ENCODE data around the gene SLC25A34. TPM values are rescaled to one million over a fixed set of nuclear protein-coding genes. Genes with fewer than 3 reads are reported as not detected.

The SLC25A34 gene
- total RNA-seq, 1 experiment from 2014 or later = 0.59 TPM

DNA sequence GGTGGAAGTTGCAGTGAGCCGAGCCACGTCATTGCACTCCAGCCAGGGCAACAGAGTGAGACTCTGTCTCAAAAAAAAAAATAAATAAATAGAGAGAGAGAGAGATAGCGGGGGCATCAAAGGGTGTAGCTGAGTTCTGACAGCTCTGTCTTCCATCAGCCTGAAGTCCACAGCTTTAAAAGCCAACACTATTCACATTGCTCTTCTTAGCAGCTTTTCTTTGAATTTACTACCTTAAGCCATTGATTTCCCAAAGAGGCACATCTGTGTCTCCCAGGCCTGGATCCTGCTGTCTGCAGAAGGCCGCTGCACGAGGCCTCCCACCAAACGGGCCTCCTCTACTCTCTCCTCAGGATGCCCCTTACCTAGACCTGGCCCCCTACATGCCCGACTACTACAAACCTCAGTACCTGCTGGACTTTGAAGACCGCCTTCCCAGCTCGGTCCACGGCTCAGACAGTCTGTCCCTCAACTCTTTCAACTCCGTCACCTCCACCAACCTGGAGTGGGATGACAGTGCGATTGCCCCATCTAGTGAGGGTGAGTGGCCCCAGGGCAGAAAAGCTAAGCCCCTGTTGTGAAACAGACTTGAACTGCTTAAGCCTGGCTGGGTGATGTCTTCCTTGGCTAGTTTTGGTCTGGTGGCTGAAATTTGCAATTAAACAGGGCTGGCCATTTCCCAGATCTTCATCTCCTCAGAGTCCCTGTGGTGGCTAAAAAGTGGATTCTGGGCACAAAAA, 16.5 kb upstream of the SLC25A34 start (continued):
- TF ChIP-seq JUND (IDR thresholded peaks at IDR 0.05) (no peak), POLR2A (IDR thresholded peaks at IDR 0.05; ENCODE audit: borderline replicate concordance, extremely low read depth, insufficient read depth, insufficient read length) (no peak), EZH2 (IDR thresholded peaks at IDR 0.05) (no peak), ATF3 (IDR thresholded peaks at IDR 0.05) (no peak), RAD21 (IDR thresholded peaks at IDR 0.05; ENCODE audit: low read depth) (no peak), FOSL1 (IDR thresholded peaks at IDR 0.05; ENCODE audit: low read depth) (no peak), ELF1 (IDR thresholded peaks at IDR 0.05; ENCODE audit: borderline replicate concordance, low read depth) (no peak)

GRCh38 chr1:15720861-15721260, 15.2 kb upstream of the SLC25A34 start:
- Histone ChIP-seq H4K20me1 (ENCODE audit: insufficient read depth) (no peaks in the 10 kb centered on the region), H3K9me2 (ENCODE audit: insufficient read depth) (no peaks in the 10 kb centered on the region), H3K79me2 (ENCODE audit: insufficient read depth, low read length) (no peaks in the 10 kb centered on the region), H3K4me2 (ENCODE audit: low read length) (no peak overlapping the region), H3K27ac (ENCODE audit: low read depth, low read length) (no peak overlapping the region), H3K36me3 (ENCODE audit: control insufficient read depth in 1 of 2, insufficient read depth in 2 of 2, low read length in 2 of 2) (peaks cover 0 to 3% of the 10 kb centered on the region in 2 experiments; a peak in 1 of 4 replicates), H3K4me3 (replicated peaks in 1 of 2; ENCODE audit: low read depth in 1 of 2, low read length in 2 of 2) (no peak overlapping the region), H3K4me1 (ENCODE audit: control insufficient read depth in 1 of 2, insufficient read depth in 2 of 2, low read length in 2 of 2) (no peaks in the 10 kb centered on the region), H3K9ac (ENCODE audit: low read length) (no peak overlapping the region), H3K27me3 (ENCODE audit: insufficient read depth, low read length) (no peaks in the 10 kb centered on the region), H2AFZ (ENCODE audit: low read depth, low read length, poor library complexity, severe bottlenecking) (no peak overlapping the region), H3K9me3 (ENCODE audit: control insufficient read depth in 1 of 2, insufficient read depth in 1 of 2, low read depth in 1 of 2, low read length in 2 of 2) (no peaks in the 10 kb centered on the region)
- BruUV-seq (replicated peaks) = no TSS peak
- ATAC-seq = no peak
- ChIA-PET POLR2A (no interaction called here), RAD21 (ENCODE audit: low non-redundant PET in 1 of 2, low total read pairs in 2 of 2, uncharacterized antibody in 2 of 2, unreplicated experiment in 2 of 2) (no interaction called here), CTCF (no interaction called here)
- DNase-seq (ENCODE audit: low read depth, low spot score) = no peak
- TF ChIP-seq EZH2phosphoT487 (IDR thresholded peaks at IDR 0.05; ENCODE audit: borderline replicate concordance) = no peak
- TF ChIP-seq FOSL1 (IDR thresholded peaks at IDR 0.05; ENCODE audit: low read depth) = no peak
- no peak for TF ChIP-seq ZNF274 (IDR thresholded peaks at IDR 0.05; ENCODE audit: low read depth, low read length)
- TF ChIP-seq POLR2AphosphoS5 (IDR thresholded peaks at IDR 0.05; ENCODE audit: low read depth, low read length) = no peak
- no peak for TF ChIP-seq JUND (IDR thresholded peaks at IDR 0.05)
- TF ChIP-seq SRF (IDR thresholded peaks at IDR 0.05; ENCODE audit: low read depth) = no peak
- TF ChIP-seq ZFX (IDR thresholded peaks at IDR 0.05) = no peak
- TF ChIP-seq YY1 (IDR thresholded peaks at IDR 0.05; ENCODE audit: extremely low read depth, insufficient replicate concordance, low read depth, low read length) = no peak
- no peak for TF ChIP-seq EZH2 (IDR thresholded peaks at IDR 0.05)
- intact Hi-C loops (cut with micrococcal nuclease) = no loop called here

Data from HCT116 (cell line).